ENCODE results near the gene ATG13. TPM values are rescaled to one million over a fixed set of nuclear protein-coding genes. Genes with fewer than 3 reads are reported as not detected.

Gene ATG13
- total and polyA plus RNA-seq, 4 donors, result 36.3 to 49.9 (median 41.2) TPM

DNA sequence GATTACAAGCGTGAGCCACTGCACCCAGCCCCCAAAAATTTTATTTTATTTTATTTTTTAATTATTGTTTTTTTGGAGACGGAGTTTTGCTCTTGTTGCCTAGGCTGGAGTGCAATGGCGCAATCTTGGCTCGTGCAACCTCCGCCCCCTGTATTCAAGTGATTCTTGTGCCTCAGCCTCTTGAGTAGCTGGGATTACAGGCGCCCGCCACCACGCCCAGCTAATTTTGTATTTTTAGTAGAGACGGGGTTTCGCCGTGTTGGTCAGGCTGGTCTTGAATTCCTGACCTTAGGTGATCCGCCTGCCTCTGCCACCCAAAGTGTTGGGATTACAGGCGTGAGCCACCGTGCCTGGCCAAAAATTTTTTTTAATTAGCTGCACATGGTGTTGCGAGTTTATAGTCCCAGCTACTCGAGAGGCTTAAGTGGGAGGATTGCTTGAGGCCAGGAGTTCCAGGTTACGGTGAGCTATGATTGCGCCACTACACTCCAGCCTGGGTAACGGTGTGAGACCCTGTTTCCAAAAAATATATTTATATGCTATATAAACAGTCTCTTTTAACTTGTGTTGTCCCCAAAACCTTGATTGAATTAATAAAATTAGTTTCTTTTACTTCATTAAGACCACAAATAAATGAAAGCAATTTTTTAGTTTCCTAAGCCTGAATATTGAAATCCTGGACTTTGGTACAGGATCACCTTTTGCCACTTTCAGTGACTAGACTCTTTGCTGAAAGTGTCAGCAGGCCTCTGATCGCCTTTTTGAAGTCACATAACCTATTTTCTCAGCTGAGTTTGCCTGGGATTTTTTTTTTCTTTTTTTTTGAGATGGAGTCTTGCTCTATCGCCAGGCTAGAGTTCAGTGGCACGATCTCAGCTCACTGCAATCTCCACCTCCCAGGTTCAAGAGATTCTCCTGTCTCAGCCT is 16.2 kb downstream of the ATG13 start:
- Histone ChIP-seq H3K27ac (ENCODE audit: low read depth in 1 of 2, low read length in 2 of 2) (peak overlapping the region; percentile 45 to 55), H3K36me3 (ENCODE audit: control insufficient read depth in 4 of 4, insufficient read depth in 3 of 4, low read depth in 1 of 4, low read length in 3 of 4) (peaks cover 3 to 6% (median 4%) of the 10 kb centered on the region in 4 donors), H3K27me3 (ENCODE audit: control insufficient read depth in 4 of 4, insufficient read depth in 4 of 4, low read length in 3 of 4) (no peaks in the 10 kb centered on the region), H3K9me3 (ENCODE audit: control insufficient read depth in 4 of 4, low read length in 3 of 4) (no peaks in the 10 kb centered on the region), H3K4me3 (ENCODE audit: low read depth in 1 of 3, low read length in 3 of 3) (no peak overlapping the region), H3K9ac (ENCODE audit: low read depth in 1 of 2, low read length in 2 of 2) (no peak overlapping the region), H3K4me1 (ENCODE audit: control insufficient read depth in 4 of 4, insufficient read depth in 4 of 4, low read length in 3 of 4) (peaks cover 6 to 15% (median 11%) of the 10 kb centered on the region in 4 donors)
- DNase-seq (ENCODE audit: low spot score), result no peak
- TF ChIP-seq RXRA (IDR thresholded peaks at IDR 0.05), result peak; percentile 48 to 53
- TF ChIP-seq HNF4G (IDR thresholded peaks at IDR 0.05), result peak; percentile 67
- peak; percentile 96 to 97 for TF ChIP-seq HNF4A (conservative IDR thresholded peaks at IDR 0.05)
- no peak for TF ChIP-seq TAF1 (conservative IDR thresholded peaks at IDR 0.05)
- peak; percentile 52 to 61 for TF ChIP-seq JUND (IDR thresholded peaks at IDR 0.05)
- TF ChIP-seq SP1 (IDR thresholded peaks at IDR 0.05), result peak; percentile 79
- TF ChIP-seq FOXA1 (IDR thresholded peaks at IDR 0.05), result no peak
- TF ChIP-seq, protein P1, sequence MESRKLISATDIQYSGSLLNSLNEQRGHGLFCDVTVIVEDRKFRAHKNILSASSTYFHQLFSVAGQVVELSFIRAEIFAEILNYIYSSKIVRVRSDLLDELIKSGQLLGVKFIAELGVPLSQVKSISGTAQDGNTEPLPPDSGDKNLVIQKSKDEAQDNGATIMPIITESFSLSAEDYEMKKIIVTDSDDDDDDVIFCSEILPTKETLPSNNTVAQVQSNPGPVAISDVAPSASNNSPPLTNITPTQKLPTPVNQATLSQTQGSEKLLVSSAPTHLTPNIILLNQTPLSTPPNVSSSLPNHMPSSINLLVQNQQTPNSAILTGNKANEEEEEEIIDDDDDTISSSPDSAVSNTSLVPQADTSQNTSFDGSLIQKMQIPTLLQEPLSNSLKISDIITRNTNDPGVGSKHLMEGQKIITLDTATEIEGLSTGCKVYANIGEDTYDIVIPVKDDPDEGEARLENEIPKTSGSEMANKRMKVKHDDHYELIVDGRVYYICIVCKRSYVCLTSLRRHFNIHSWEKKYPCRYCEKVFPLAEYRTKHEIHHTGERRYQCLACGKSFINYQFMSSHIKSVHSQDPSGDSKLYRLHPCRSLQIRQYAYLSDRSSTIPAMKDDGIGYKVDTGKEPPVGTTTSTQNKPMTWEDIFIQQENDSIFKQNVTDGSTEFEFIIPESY (IDR thresholded peaks at IDR 0.05), result no peak
- peak; percentile 26 for TF ChIP-seq YY1 (IDR thresholded peaks at IDR 0.05)
- WGBS, result 72% methylated on average over 22 of the region's 22 CpGs

DNA sequence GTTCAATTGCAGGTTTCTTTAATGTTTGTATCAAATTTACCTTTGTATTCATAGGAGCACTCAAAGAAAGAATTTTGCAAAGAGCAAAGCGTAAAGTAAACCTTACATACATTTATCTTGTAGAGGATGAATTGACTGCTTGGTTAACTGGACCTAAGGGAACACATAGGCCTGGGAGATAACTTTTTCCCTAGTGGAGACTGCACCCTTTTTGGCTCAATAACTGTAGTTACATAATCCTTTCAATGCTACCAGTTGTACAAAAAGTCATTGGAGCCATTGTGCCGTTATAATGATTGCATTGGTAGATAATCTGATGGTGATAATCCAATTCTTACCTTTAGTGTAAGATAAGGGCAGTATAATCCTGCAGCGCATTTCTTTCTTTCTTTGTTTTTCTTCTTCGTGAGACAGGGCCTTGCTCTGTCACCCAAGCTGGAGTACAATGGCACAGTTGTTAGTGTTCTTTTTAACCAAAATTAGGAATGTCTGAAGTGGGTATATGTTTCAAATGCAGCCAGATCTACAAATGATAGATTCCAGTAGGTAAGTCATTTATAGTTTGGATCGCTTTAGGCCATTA is 18.3 kb downstream of the ATG13 start:
- H3K9me3 ChIP-seq (ENCODE audit: control insufficient read depth in 4 of 4, low read length in 3 of 4), result no peaks in the 10 kb centered on the region
- peaks cover 0 to 3% (median 3%) of the 10 kb centered on the region in 4 donors for H3K36me3 ChIP-seq (ENCODE audit: control insufficient read depth in 4 of 4, insufficient read depth in 3 of 4, low read depth in 1 of 4, low read length in 3 of 4)
- no peak for DNase-seq (ENCODE audit: low spot score)
- 84% methylated on average over 5 of the region's 5 CpGs for WGBS
- no peak overlapping the region for H3K4me3 ChIP-seq (ENCODE audit: low read depth in 1 of 3, low read length in 3 of 3)
- no peak overlapping the region for H3K9ac ChIP-seq (ENCODE audit: low read depth in 1 of 2, low read length in 2 of 2)
- no peak overlapping the region for H3K27ac ChIP-seq (ENCODE audit: low read depth in 1 of 2, low read length in 2 of 2)
- TF ChIP-seq, protein P1 (IDR thresholded peaks at IDR 0.05), result no peak
- TF ChIP-seq YY1 (IDR thresholded peaks at IDR 0.05) (no peak), HNF4A (conservative IDR thresholded peaks at IDR 0.05) (no peak), FOXA1 (IDR thresholded peaks at IDR 0.05) (no peak)
- TF ChIP-seq, protein P2, sequence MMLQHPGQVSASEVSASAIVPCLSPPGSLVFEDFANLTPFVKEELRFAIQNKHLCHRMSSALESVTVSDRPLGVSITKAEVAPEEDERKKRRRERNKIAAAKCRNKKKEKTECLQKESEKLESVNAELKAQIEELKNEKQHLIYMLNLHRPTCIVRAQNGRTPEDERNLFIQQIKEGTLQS (IDR thresholded peaks at IDR 0.05), result no peak
- TF ChIP-seq, protein P3, sequence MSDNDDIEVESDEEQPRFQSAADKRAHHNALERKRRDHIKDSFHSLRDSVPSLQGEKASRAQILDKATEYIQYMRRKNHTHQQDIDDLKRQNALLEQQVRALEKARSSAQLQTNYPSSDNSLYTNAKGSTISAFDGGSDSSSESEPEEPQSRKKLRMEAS (IDR thresholded peaks at IDR 0.05), result no peak
- H3K27me3 ChIP-seq (ENCODE audit: control insufficient read depth in 4 of 4, insufficient read depth in 4 of 4, low read length in 3 of 4), result no peaks in the 10 kb centered on the region
- peaks cover 7 to 20% (median 17%) of the 10 kb centered on the region in 4 donors for H3K4me1 ChIP-seq (ENCODE audit: control insufficient read depth in 4 of 4, insufficient read depth in 4 of 4, low read length in 3 of 4)

All from liver (tissue), 9 donors.